ENCODE results near the gene KIAA0040. TPM values are rescaled to one million over a fixed set of nuclear protein-coding genes. Genes with fewer than 3 reads are reported as not detected.

The KIAA0040 gene
- total RNA-seq, 1 experiment from 2014 or later = 27.7 TPM

DNA sequence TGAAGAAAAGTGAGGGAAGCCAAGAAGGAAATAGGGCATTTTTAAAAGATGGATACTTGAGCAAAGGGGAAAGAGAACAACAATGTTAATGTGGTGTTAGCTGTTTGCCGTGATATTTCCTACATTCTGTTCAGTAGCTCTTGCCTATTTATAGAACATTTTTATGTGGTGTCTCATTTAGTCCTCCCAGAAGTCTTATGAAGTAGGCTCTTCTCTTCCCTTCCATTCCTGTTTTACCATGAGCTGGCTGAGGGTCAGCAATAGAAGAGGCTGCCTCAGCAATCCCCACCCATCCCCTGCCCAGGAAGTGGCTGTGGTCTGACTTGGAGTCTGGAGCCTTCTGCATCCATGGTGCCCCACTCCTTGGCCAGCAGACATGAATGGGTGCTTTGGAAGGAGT is 60.1 kb downstream of the KIAA0040 start:
- Mint-ChIP-seq H3K4me1 (ENCODE audit: insufficient read depth, unreplicated experiment) (peaks cover 8% of the 10 kb centered on the region), H3K4me3 (ENCODE audit: unreplicated experiment) (no peak overlapping the region), H3K9me3 (ENCODE audit: unreplicated experiment) (no peaks in the 10 kb centered on the region), H3K27me3 (ENCODE audit: insufficient read depth, unreplicated experiment) (peaks cover 23% of the 10 kb centered on the region), H3K27ac (ENCODE audit: low read depth, unreplicated experiment) (no peak overlapping the region), H3K36me3 (ENCODE audit: insufficient read depth, unreplicated experiment) (no peaks in the 10 kb centered on the region)
- TF ChIP-seq, protein P1, sequence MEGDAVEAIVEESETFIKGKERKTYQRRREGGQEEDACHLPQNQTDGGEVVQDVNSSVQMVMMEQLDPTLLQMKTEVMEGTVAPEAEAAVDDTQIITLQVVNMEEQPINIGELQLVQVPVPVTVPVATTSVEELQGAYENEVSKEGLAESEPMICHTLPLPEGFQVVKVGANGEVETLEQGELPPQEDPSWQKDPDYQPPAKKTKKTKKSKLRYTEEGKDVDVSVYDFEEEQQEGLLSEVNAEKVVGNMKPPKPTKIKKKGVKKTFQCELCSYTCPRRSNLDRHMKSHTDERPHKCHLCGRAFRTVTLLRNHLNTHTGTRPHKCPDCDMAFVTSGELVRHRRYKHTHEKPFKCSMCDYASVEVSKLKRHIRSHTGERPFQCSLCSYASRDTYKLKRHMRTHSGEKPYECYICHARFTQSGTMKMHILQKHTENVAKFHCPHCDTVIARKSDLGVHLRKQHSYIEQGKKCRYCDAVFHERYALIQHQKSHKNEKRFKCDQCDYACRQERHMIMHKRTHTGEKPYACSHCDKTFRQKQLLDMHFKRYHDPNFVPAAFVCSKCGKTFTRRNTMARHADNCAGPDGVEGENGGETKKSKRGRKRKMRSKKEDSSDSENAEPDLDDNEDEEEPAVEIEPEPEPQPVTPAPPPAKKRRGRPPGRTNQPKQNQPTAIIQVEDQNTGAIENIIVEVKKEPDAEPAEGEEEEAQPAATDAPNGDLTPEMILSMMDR (IDR thresholded peaks at IDR 0.05; ENCODE audit: unreplicated experiment) = no peak
- intact Hi-C loops (cut with micrococcal nuclease) = no loop called here
- ChIA-PET CTCF (interaction anchor here (0.5 to 7.2 kb wide), 6 partner anchors 11 to 103 kb away, joined by 3 to 99 read pairs (median 14); no protein-coding TSS in a partner anchor), POLR2A (interaction anchor here (1.5 kb wide), 1 partner anchor 109 kb away, joined by 6 read pairs; the partner anchor contains the start of gene MRPS14)
- DNase-seq (ENCODE audit: unreplicated experiment) = no peak
- BruUV-seq (replicated peaks) = no TSS peak

DNA sequence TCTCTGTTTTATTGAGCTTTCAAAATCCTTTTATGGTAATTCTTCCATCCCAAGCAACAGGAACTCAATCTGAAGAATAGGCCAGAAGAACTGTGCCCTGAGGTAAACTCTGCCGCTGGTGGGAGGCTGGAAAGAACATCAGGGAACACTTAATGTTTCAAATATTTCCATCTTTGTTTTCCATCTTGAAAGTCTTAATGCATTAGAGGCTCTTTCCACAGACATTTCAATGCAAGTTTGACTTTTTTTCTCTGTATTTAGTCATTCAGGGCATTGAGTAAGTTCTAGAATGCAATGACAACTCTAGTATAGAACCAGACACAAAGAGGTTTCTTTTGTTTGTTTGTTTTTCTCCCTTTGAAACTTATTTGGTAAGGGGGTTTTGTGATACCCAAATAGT is 61.5 kb downstream of the KIAA0040 start:
- Mint-ChIP-seq H3K9me3 (ENCODE audit: unreplicated experiment) (no peaks in the 10 kb centered on the region), H3K4me1 (ENCODE audit: insufficient read depth, unreplicated experiment) (peaks cover 8% of the 10 kb centered on the region), H3K27ac (ENCODE audit: low read depth, unreplicated experiment) (no peak overlapping the region), H3K27me3 (ENCODE audit: insufficient read depth, unreplicated experiment) (peaks cover 9% of the 10 kb centered on the region), H3K4me3 (ENCODE audit: unreplicated experiment) (no peak overlapping the region), H3K36me3 (ENCODE audit: insufficient read depth, unreplicated experiment) (no peaks in the 10 kb centered on the region)
- no TSS peak for BruUV-seq (replicated peaks)
- intact Hi-C loops (cut with micrococcal nuclease) = no loop called here
- no peak for DNase-seq (ENCODE audit: unreplicated experiment)
- POLR2A ChIA-PET = no interaction called here
- CTCF ChIA-PET = interaction anchor here (0.6 to 4.8 kb wide), 3 partner anchors 21 to 189 kb away, joined by 4 to 20 read pairs (median 7); no protein-coding TSS in a partner anchor
- TF ChIP-seq, protein P1 (IDR thresholded peaks at IDR 0.05; ENCODE audit: unreplicated experiment) = no peak

DNA sequence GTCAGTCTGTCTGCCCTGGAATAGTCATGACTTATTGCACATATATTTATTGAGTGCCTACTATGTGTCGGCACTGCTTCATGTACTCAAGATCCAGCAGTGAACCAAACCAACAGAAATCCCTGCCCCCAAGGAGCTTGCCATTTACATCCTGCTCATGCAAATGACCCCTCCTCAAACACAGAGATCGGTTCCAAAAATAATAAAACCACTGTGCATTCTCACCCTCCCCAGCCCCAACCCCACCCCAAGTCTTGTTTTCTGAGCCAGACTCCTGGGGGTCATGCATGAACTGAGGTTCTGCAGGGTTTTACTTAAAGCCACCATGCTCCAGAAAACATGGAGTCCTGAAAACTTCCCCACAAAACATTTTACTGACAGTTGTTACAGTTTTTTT is 61.9 kb downstream of the KIAA0040 start:
- Mint-ChIP-seq H3K27me3 (ENCODE audit: insufficient read depth, unreplicated experiment) (peaks cover 5% of the 10 kb centered on the region), H3K36me3 (ENCODE audit: insufficient read depth, unreplicated experiment) (no peaks in the 10 kb centered on the region), H3K4me3 (ENCODE audit: unreplicated experiment) (no peak overlapping the region), H3K4me1 (ENCODE audit: insufficient read depth, unreplicated experiment) (peaks cover 12% of the 10 kb centered on the region), H3K9me3 (ENCODE audit: unreplicated experiment) (no peaks in the 10 kb centered on the region), H3K27ac (ENCODE audit: low read depth, unreplicated experiment) (no peak overlapping the region)
- intact Hi-C loops (cut with micrococcal nuclease) = no loop called here
- ChIA-PET CTCF (interaction anchor here (0.6 to 4.8 kb wide), 3 partner anchors 21 to 101 kb away, joined by 7 to 20 read pairs (median 7); no protein-coding TSS in a partner anchor), POLR2A (no interaction called here)
- no TSS peak for BruUV-seq (replicated peaks)
- DNase-seq (ENCODE audit: unreplicated experiment) = no peak
- TF ChIP-seq, protein P1 (IDR thresholded peaks at IDR 0.05; ENCODE audit: unreplicated experiment) = no peak

DNA sequence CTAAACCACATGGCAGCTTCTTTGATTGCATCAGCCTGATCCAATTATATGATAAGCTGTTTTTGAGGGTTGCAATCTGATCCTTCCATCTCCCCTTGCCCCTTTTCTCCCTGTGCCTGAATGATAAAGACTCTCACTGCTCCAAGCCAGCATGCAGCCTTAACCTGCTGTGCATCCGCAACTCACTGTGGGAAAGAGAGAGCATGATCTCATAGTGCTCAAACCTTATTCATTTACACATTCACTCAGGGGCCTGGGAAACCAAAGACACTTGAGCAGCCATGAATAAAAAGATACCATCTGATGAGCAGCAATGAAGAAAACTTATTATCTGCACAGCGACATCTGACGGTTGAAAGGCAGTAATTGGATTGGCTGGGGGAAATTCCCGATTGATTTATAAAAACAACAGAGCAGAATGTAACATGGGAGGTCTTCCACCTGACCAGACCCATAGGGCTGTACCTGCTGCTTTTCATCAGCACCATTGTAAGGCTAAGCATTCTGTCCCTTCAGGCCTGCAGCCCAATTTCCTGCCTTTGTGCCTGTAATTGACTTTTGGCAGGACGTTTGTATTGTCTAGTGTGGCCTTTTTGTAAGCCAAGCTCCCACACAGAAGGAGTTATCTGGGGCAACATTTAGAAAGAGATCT is 62.5 kb downstream of the KIAA0040 start:
- Mint-ChIP-seq H3K9me3 (ENCODE audit: unreplicated experiment) (no peaks in the 10 kb centered on the region), H3K27ac (ENCODE audit: low read depth, unreplicated experiment) (no peak overlapping the region), H3K27me3 (ENCODE audit: insufficient read depth, unreplicated experiment) (no peaks in the 10 kb centered on the region), H3K4me3 (ENCODE audit: unreplicated experiment) (no peak overlapping the region), H3K4me1 (ENCODE audit: insufficient read depth, unreplicated experiment) (peaks cover 14% of the 10 kb centered on the region), H3K36me3 (ENCODE audit: insufficient read depth, unreplicated experiment) (no peaks in the 10 kb centered on the region)
- no peak for DNase-seq (ENCODE audit: unreplicated experiment)
- intact Hi-C loops (cut with micrococcal nuclease) = no loop called here
- BruUV-seq (replicated peaks) = no TSS peak
- TF ChIP-seq, protein P1 (IDR thresholded peaks at IDR 0.05; ENCODE audit: unreplicated experiment) = no peak
- POLR2A ChIA-PET = no interaction called here
- CTCF ChIA-PET = interaction anchor here (0.6 to 10.7 kb wide), 5 partner anchors 13 to 101 kb away, joined by 7 to 232 read pairs (median 20); no protein-coding TSS in a partner anchor

All from MCF 10A (cell line).